ENCODE data around the gene CDH11.

The CDH11 gene

DNA sequence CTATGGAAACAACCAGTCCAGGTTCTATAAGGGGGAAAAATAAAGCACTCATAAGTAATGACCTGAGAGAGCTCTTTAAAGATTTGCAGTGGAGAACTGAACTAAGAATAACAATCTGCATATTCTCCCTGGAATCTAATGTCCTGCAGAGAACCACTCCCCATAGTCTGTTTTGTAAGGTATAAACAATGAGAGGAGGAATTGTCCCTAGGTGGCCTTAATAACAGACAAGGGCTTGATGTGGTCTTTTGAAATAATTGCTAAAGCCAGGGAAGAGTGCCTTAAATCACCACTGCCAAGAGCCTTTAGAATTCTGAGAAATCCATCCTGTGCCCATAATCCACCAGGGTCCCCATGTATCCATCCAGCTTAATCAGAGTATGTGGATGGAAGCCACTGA, 106.3 kb downstream of the CDH11 start:
- no peaks in the 10 kb centered on the region for H3K27me3 ChIP-seq (ENCODE audit: insufficient read depth, poor library complexity, severe bottlenecking)
- no peak overlapping the region for H3K27ac ChIP-seq (replicated peaks)
- H3K4me3 ChIP-seq (replicated peaks; ENCODE audit: insufficient read depth, low read length): no peak overlapping the region
- TF ChIP-seq, protein P1, sequence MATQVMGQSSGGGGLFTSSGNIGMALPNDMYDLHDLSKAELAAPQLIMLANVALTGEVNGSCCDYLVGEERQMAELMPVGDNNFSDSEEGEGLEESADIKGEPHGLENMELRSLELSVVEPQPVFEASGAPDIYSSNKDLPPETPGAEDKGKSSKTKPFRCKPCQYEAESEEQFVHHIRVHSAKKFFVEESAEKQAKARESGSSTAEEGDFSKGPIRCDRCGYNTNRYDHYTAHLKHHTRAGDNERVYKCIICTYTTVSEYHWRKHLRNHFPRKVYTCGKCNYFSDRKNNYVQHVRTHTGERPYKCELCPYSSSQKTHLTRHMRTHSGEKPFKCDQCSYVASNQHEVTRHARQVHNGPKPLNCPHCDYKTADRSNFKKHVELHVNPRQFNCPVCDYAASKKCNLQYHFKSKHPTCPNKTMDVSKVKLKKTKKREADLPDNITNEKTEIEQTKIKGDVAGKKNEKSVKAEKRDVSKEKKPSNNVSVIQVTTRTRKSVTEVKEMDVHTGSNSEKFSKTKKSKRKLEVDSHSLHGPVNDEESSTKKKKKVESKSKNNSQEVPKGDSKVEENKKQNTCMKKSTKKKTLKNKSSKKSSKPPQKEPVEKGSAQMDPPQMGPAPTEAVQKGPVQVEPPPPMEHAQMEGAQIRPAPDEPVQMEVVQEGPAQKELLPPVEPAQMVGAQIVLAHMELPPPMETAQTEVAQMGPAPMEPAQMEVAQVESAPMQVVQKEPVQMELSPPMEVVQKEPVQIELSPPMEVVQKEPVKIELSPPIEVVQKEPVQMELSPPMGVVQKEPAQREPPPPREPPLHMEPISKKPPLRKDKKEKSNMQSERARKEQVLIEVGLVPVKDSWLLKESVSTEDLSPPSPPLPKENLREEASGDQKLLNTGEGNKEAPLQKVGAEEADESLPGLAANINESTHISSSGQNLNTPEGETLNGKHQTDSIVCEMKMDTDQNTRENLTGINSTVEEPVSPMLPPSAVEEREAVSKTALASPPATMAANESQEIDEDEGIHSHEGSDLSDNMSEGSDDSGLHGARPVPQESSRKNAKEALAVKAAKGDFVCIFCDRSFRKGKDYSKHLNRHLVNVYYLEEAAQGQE (IDR thresholded peaks at IDR 0.05; ENCODE audit: insufficient replicate concordance, low read depth): no peak
- TF ChIP-seq, protein P2, sequence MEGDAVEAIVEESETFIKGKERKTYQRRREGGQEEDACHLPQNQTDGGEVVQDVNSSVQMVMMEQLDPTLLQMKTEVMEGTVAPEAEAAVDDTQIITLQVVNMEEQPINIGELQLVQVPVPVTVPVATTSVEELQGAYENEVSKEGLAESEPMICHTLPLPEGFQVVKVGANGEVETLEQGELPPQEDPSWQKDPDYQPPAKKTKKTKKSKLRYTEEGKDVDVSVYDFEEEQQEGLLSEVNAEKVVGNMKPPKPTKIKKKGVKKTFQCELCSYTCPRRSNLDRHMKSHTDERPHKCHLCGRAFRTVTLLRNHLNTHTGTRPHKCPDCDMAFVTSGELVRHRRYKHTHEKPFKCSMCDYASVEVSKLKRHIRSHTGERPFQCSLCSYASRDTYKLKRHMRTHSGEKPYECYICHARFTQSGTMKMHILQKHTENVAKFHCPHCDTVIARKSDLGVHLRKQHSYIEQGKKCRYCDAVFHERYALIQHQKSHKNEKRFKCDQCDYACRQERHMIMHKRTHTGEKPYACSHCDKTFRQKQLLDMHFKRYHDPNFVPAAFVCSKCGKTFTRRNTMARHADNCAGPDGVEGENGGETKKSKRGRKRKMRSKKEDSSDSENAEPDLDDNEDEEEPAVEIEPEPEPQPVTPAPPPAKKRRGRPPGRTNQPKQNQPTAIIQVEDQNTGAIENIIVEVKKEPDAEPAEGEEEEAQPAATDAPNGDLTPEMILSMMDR (IDR thresholded peaks at IDR 0.05; ENCODE audit: insufficient read depth, low read length): no peak
- TF ChIP-seq SPI1 (IDR thresholded peaks at IDR 0.05; ENCODE audit: borderline replicate concordance, low read depth): no peak
- no peak for TF ChIP-seq POLR2AphosphoS5 (IDR thresholded peaks at IDR 0.05; ENCODE audit: low read depth)
- TF ChIP-seq GABPA (IDR thresholded peaks at IDR 0.05; ENCODE audit: low read depth): no peak
- DNase-seq (ENCODE audit: low read depth in 1 of 2, low spot score in 1 of 2): no peak

DNA sequence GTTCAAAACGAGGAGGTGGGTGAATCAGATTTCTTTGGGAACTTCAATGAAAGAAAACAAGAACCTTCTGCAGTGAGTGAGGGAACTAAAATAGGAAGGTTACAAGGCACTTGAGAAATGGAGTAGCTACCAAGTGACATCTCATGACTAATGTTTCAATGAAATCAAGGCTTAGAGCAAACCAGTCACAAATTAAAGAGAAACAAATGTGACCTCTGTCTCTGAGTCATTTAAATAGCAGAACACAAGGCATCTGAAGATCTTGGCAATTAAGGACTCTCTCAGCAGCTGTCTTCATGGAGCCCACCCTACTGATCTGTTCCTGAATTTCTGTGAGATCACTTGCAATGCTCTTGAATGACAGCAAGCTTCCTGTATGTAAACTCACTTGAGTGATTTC, 109.5 kb downstream of the CDH11 start:
- Histone ChIP-seq H3K4me3 (replicated peaks; ENCODE audit: insufficient read depth, low read length) (no peak overlapping the region), H3K27ac (replicated peaks) (no peak overlapping the region), H3K27me3 (ENCODE audit: insufficient read depth, poor library complexity, severe bottlenecking) (no peaks in the 10 kb centered on the region)
- DNase-seq (ENCODE audit: low read depth in 1 of 2, low spot score in 1 of 2): no peak
- TF ChIP-seq POLR2AphosphoS5 (IDR thresholded peaks at IDR 0.05; ENCODE audit: low read depth) (no peak), GABPA (IDR thresholded peaks at IDR 0.05; ENCODE audit: low read depth) (no peak), SPI1 (IDR thresholded peaks at IDR 0.05; ENCODE audit: borderline replicate concordance, low read depth) (no peak)
- TF ChIP-seq, protein P1 (IDR thresholded peaks at IDR 0.05; ENCODE audit: insufficient replicate concordance, low read depth): no peak
- TF ChIP-seq, protein P2 (IDR thresholded peaks at IDR 0.05; ENCODE audit: insufficient read depth, low read length): no peak

- DNase-seq (ENCODE audit: low read depth in 1 of 2, low spot score in 1 of 2): no peak
- H3K4me3 ChIP-seq (replicated peaks; ENCODE audit: insufficient read depth, low read length): no peak overlapping the region
- TF ChIP-seq SPI1 (IDR thresholded peaks at IDR 0.05; ENCODE audit: borderline replicate concordance, low read depth) (no peak), GABPA (IDR thresholded peaks at IDR 0.05; ENCODE audit: low read depth) (no peak)
- TF ChIP-seq, protein P1 (IDR thresholded peaks at IDR 0.05; ENCODE audit: insufficient replicate concordance, low read depth): no peak
- TF ChIP-seq, protein P2 (IDR thresholded peaks at IDR 0.05; ENCODE audit: insufficient read depth, low read length): no peak
- H3K27ac ChIP-seq (replicated peaks): no peak overlapping the region
- no peaks in the 10 kb centered on the region for H3K27me3 ChIP-seq (ENCODE audit: insufficient read depth, poor library complexity, severe bottlenecking)
These were observed 111.7 kb downstream of the CDH11 start for GRCh38 chr16:65010125-65010524.
